Stimulated activated CD8-positive, alpha-beta memory T cell treated with anti-CD3 and anti-CD28 coated beads, Interleukin-15, amount 100 ng/mL, for 48 hours (primary cell): ENCODE measurements around the gene AEBP1.

ENCODE experiments used
- DNase-seq, 2 donors: peaks; one replicate each; pipeline ENCODE4 v3.0.0-alpha.2; 2020; ENCODE audit warnings: low read depth in 2 of 2

Gene AEBP1

GRCh38 chr7:44103923-44104859 lies at the start of gene AEBP1:
TSS of gene AEBP1 (plus strand) at chr7:44104345. CDS start at chr7:44104666, 321 bp downstream.
- DNase-seq: no peak

DNA sequence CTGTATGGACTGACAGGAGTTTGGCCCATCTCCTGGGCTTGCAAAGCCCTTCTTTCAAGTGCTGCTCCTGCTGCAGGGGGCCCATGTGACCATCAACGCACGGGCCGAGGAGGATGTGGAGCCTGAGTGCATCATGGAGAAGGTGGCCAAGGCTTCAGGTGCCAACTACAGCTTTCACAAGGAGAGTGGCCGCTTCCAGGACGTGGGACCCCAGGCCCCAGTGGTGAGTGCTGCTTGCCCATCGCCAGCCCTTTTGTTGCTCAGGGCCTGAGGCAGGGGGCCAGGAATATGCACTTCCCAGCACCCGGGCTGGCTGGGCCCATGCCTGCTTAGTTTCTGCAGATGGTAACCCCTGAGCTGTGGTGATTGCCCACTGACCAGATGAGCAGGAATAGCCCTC lies 47.5 kb upstream of the AEBP1 start:
- DNase-seq: no peak

DNA sequence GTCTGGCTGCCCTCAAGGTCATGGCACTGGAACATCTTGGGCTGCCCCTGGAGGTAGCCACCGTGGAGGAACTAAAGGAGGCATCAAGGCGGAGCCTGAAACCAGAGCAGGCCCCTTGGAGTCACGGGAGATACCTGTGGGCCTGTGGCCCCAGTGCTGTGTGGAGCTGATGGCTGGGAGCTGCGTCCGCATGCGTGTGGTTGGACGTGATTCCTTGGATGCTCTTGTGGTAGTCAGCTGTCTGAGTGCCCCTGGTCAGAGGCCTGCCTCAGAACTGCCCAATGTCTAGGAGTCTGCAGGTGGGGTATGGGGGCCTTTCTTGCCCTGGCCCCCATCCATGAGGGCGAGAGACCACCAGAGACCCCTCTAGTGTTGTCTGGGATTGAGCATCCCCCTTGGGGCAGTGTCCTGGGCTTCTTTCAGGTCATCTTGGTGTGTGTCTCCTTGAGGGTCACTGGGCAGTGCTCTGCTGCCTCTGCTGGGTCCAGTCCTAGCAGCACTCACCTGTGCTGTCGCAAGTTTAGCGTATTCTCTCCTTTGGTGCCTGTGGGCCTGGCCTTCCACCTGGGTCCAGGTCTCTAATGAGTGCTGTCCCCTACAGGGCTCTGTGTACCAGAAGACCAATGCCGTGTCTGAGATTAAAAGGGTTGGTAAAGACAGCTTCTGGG lies 46.8 kb upstream of the AEBP1 start:
- DNase-seq: no peak

- DNase-seq: no peak
Observed at GRCh38 chr7:44057849-44058758, 46.0 kb upstream of the AEBP1 start.

DNA sequence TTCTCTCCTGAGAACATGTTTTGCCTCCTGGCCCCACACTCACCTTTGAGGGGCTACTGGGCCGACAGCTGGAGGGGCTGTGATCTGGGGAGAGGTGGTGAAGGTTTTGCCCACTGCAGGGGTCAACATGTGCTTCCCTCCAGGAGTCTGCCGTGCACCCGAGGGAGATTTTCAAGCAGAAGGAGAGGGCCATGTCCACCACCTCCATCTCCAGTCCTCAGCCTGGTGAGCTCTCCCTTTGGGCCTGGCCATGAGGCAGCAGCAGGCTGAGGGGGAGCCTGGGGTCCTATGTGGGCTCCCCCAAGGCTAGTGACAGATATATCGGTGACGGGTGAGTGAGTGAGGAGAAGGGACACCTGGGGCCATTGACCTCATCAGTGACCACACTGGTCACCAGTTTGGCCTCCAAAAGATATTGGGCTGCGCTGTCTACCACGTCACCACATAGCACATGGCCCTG lies 45.4 kb upstream of the AEBP1 start:
- no peak for DNase-seq

GRCh38 chr7:44059219-44060090 lies 44.7 kb upstream of the AEBP1 start:
- DNase-seq: no peak

- no peak for DNase-seq
Observed at GRCh38 chr7:44060091-44060947, 43.8 kb upstream of the AEBP1 start.

DNA sequence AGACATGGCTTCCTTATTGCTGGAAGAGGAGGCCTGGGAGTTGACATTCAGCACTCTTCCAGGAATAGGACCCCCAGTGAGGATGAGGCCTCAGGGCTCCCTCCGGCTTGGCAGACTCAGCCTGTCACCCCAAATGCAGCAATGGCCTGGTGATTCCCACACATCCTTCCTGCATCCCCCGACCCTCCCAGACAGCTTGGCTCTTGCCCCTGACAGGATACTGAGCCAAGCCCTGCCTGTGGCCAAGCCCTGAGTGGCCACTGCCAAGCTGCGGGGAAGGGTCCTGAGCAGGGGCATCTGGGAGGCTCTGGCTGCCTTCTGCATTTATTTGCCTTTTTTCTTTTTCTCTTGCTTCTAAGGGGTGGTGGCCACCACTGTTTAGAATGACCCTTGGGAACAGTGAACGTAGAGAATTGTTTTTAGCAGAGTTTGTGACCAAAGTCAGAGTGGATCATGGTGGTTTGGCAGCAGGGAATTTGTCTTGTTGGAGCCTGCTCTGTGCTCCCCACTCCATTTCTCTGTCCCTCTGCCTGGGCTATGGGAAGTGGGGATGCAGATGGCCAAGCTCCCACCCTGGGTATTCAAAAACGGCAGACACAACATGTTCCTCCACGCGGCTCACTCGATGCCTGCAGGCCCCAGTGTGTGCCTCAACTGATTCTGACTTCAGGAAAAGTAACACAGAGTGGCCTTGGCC lies 43.0 kb upstream of the AEBP1 start:
- no peak for DNase-seq

- no peak for DNase-seq
Observed at GRCh38 chr7:44061645-44062179, 42.4 kb upstream of the AEBP1 start.

DNA sequence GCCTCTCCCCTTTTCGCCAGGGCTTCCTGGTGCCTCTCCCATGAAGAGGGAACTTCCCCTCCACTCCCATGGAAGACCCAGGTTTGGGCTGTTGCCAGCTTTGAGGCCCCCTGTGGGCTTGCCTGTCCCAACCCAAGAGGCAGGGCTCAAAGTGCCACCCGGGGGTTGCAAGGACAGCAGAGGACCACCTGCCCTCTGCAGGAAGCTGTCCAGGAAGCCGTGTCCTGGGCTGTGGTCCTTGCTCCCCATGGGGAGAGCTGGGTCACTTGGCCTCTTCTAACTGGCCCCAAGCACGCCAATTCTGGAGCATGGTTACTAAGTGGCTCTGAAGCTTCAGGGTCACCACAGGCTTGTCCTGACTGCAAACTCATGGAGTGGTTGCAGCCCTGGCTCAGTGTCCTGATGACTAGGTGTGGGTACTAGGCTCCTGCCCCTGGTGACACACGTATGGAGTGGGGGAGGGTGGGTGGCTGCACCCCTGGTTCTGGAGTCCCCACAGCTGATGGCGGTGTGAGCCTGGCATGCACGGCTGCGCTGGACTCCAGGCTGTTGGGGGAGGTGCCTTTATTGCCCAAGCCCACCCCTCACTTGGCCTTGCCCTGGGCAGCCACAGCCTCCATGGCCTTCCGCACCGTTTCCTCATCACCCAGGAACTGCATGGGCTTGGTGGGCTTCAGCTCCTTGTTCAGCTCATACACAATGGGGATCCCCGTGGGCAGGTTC lies 41.8 kb upstream of the AEBP1 start:
- DNase-seq: no peak

- no peak for DNase-seq
Observed at GRCh38 chr7:44062903-44063295, 41.2 kb upstream of the AEBP1 start.

- DNase-seq: no peak
Observed at GRCh38 chr7:44063547-44063893, 40.6 kb upstream of the AEBP1 start.

- DNase-seq: no peak
Observed at GRCh38 chr7:44063894-44064651, 40.1 kb upstream of the AEBP1 start.

GRCh38 chr7:44064791-44065430 lies 39.2 kb upstream of the AEBP1 start:
- DNase-seq: no peak

GRCh38 chr7:44065431-44066110 lies 38.6 kb upstream of the AEBP1 start, which contains the start of gene PGAM2:
TSS of gene PGAM2 (minus strand) at chr7:44065567. CDS start at chr7:44065529, 38 bp downstream.
- no peak for DNase-seq

DNA sequence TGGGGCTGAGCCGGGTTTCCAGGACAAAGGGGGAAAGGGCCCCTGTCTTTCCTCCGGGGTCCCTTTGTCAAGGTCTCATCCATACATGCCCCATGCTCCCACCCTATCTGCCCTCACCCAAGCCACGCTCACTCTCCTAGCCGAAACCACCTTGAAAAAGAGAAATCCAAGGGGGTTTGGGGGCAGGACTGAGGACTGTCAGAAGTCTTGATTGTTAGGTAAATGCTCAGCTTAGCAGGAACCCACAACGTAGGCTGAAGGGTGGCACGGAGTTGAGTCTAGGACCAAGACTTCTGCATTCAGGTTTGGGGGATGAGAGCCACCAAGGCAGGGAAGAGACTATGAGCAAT lies 38.1 kb upstream of the AEBP1 start:
- DNase-seq: no peak
